Fibroblast of pulmonary artery (primary cell): ENCODE measurements around the gene OR13C5.

ENCODE experiments used
- DNase-seq: peaks from one replicate; pipeline ENCODE4 v3.0.0-alpha.2; 2010; ENCODE audit warnings: low read depth
- H3K4me3 ChIP-seq: replicated peaks from 2 replicates; pipeline ENCODE4 v1.5.1; 2011; ENCODE audit warnings: low read depth, mild to moderate bottlenecking, control low read depth, low read length, moderate library complexity
- CTCF ChIP-seq: IDR thresholded peaks from 2 replicates; pipeline ENCODE4 v1.5.1; 2011; ENCODE audit warnings: mild to moderate bottlenecking, control low read depth, low read length, inconsistent platforms; ENCODE audit errors: missing control alignments

OR13C5 gene

GRCh38 chr9:104575456-104575855 is 23.8 kb downstream of the OR13C5 start:
- no peak for TF ChIP-seq CTCF
- H3K4me3 ChIP-seq: no peak overlapping the region
- no peak for DNase-seq

- no peak overlapping the region for H3K4me3 ChIP-seq
- no peak for DNase-seq
- no peak for TF ChIP-seq CTCF
These were observed 26.6 kb downstream of the OR13C5 start for GRCh38 chr9:104572612-104573011.

GRCh38 chr9:104568868-104569267 is 30.3 kb downstream of the OR13C5 start, which contains the start of gene OR13C8:
OR13C8 (plus strand) TSS chr9:104569168; CDS start chr9:104569168, 0 bp downstream.
- DNase-seq: no peak
- TF ChIP-seq CTCF: no peak
- H3K4me3 ChIP-seq: no peak within 1 kb of the TSS

GRCh38 chr9:104564358-104564757 is 34.9 kb downstream of the OR13C5 start:
- no peak for DNase-seq
- H3K4me3 ChIP-seq: no peak overlapping the region
- TF ChIP-seq CTCF: no peak

GRCh38 chr9:104556830-104557634 is 42.2 kb downstream of the OR13C5 start:
- no peak for DNase-seq
- no peak for TF ChIP-seq CTCF
- H3K4me3 ChIP-seq: no peak overlapping the region

- DNase-seq: no peak
- TF ChIP-seq CTCF: no peak
- no peak overlapping the region for H3K4me3 ChIP-seq
These were observed 43.7 kb downstream of the OR13C5 start for GRCh38 chr9:104555521-104555920.

GRCh38 chr9:104553261-104553660 is 46.0 kb downstream of the OR13C5 start:
- no peak overlapping the region for H3K4me3 ChIP-seq
- no peak for TF ChIP-seq CTCF
- no peak for DNase-seq
